OCI-M2 (cell line): Measurements from ENCODE around the gene SPDYE8.
"Not testable (repeated sequence)": the region's sequence is repeated elsewhere in the genome, so short reads cannot be mapped to it uniquely, and the experiment has no call there.

Experiments
- DNase-seq: peaks from one replicate; lab custom pipeline; 2025; ENCODE audit not compliant: unreplicated experiment; lab: John Stamatoyannopoulos, UW

Gene SPDYE8

GRCh38 chr7:73029666-73030065 lies at the start of gene SPDYE8:
SPDYE8 (minus strand) TSS chr7:73029766; CDS start chr7:73027966, 1,800 bp downstream.
- not testable (repeated sequence) for DNase-seq

- not testable (repeated sequence) for DNase-seq
Measured at GRCh38 chr7:73057811-73058210, 28.2 kb upstream of the SPDYE8 start, which contains the start of gene SPDYE11. SPDYE11 (minus strand) TSS chr7:73057911; CDS start chr7:73056111, 1,800 bp downstream.

- DNase-seq, result not testable (repeated sequence)
Measured at GRCh38 chr7:73006491-73006890, 23.1 kb downstream of the SPDYE8 start.

GRCh38 chr7:73005693-73006447 lies 23.7 kb downstream of the SPDYE8 start:
- DNase-seq, result not testable (repeated sequence)

- DNase-seq, result not testable (repeated sequence)
Measured at GRCh38 chr7:73005356-73005692, 24.2 kb downstream of the SPDYE8 start.

GRCh38 chr7:72997887-72998468 lies 31.6 kb downstream of the SPDYE8 start:
- DNase-seq, result not testable (repeated sequence)

- DNase-seq, result not testable (repeated sequence)
Measured at GRCh38 chr7:72997447-72997846, 32.1 kb downstream of the SPDYE8 start.

- not testable (repeated sequence) for DNase-seq
Measured at GRCh38 chr7:72995484-72995883, 34.1 kb downstream of the SPDYE8 start.

- DNase-seq, result not testable (repeated sequence)
Measured at GRCh38 chr7:72990146-72990913, 39.2 kb downstream of the SPDYE8 start.

GRCh38 chr7:72982084-72982483 lies 47.5 kb downstream of the SPDYE8 start:
- not testable (repeated sequence) for DNase-seq

GRCh38 chr7:72980382-72980781 lies 49.2 kb downstream of the SPDYE8 start:
- DNase-seq, result not testable (repeated sequence)

- not testable (repeated sequence) for DNase-seq
Measured at GRCh38 chr7:72976434-72976833, 53.1 kb downstream of the SPDYE8 start.

GRCh38 chr7:72975656-72976286 lies 53.8 kb downstream of the SPDYE8 start:
- DNase-seq, result not testable (repeated sequence)

- not testable (repeated sequence) for DNase-seq
Measured at GRCh38 chr7:72974781-72975180, 54.8 kb downstream of the SPDYE8 start.

- DNase-seq, result not testable (repeated sequence)
Measured at GRCh38 chr7:72971505-72971904, 58.1 kb downstream of the SPDYE8 start.
